Gastroesophageal sphincter (tissue), 4 donors: ENCODE data around the gene SPTB. TPM values are rescaled to one million over a fixed set of nuclear protein-coding genes. Genes with fewer than 3 reads are reported as not detected.

Experiments used
- ATAC-seq: fragments of 150-250 bp; one replicate; pipeline ENCODE4 v1.9.1; 2016; ENCODE audit warnings: mild to moderate bottlenecking, moderate library complexity
- H3K27ac ChIP-seq, 4 donors: fragments of 200-600 bp; sonication (generic) in 3 of 4; 1 replicate in 3 of 4; 2 replicates in 1 of 4; pipeline ENCODE4 v1.5.1; 2016 to 2019
- H3K27me3 ChIP-seq: fragments of 200-600 bp; sonication (generic); one replicate; pipeline ENCODE4 v1.5.1; 2019
- H3K36me3 ChIP-seq, 2 donors: fragments of 200-600 bp; sonication (generic); one replicate each; pipeline ENCODE4 v1.5.1; 2019; ENCODE audit warnings: control low read depth in 1 of 2
- H3K4me1 ChIP-seq, 3 donors: fragments of 200-600 bp; sonication (generic); 1 replicate in 2 of 3; 2 replicates in 1 of 3; pipeline ENCODE4 v1.5.1; 2016 to 2019; ENCODE audit warnings: control low read depth in 2 of 3
- H3K4me3 ChIP-seq, 2 donors: fragments of 200-600 bp; sonication (generic); one replicate each; pipeline ENCODE4 v1.5.1; 2019; ENCODE audit warnings: mild to moderate bottlenecking in 1 of 2, moderate library complexity in 1 of 2
- H3K9me3 ChIP-seq, 3 donors: fragments of 200-600 bp; sonication (generic); one replicate each; pipeline ENCODE4 v1.5.1; 2017 to 2019; ENCODE audit warnings: control low read depth in 2 of 3
- CTCF ChIP-seq, 4 experiments: fragments of 200-600 bp in 2 of 4; fragments of 450-650 bp in 2 of 4; sonication (generic) in 1 of 4; IDR thresholded peaks; one replicate each; pipeline ENCODE4 v1.5.1; 2017 to 2019; ENCODE audit warnings: antibody characterized with exemption in 4 of 4, mild to moderate bottlenecking in 2 of 4, moderate library complexity in 2 of 4
- EP300 ChIP-seq: sonication (generic); formaldehyde crosslinking; IDR thresholded peaks from one replicate; pipeline ENCODE4 v1.6.1; 2017; ENCODE audit warnings: antibody characterized with exemption, mild to moderate bottlenecking
- POLR2A ChIP-seq, 2 donors: fragments of 450-650 bp; IDR thresholded peaks; one replicate each; pipeline ENCODE4 v1.6.1; 2017; ENCODE audit warnings: antibody characterized with exemption in 2 of 2, mild to moderate bottlenecking in 2 of 2, moderate library complexity in 1 of 2
- POLR2AphosphoS5 ChIP-seq: sonication (generic); formaldehyde crosslinking; IDR thresholded peaks from one replicate; pipeline ENCODE4 v1.6.1; 2017; ENCODE audit warnings: antibody characterized with exemption
- WGBS, 2 donors: methylation state at CpG; one replicate each; pipeline ENCODE4 v1.1.5; 2018; ENCODE audit warnings: low coverage in 1 of 2; 5-methylcytosine and 5-hydroxymethylcytosine counted together
- total RNA-seq, 4 donors: library from RNA; depleted of rRNA; stranded (reverse); fragments of >200 nt; gene quantifications; one replicate each; pipeline ENCODE4 v1.1.0, GENCODE V29; 2016

Gene SPTB
- total RNA-seq, 4 donors from 2014 or later: 0.62 to 3.1 (median 1.0) TPM

GRCh38 chr14:64771161-64771560 is 108.5 kb downstream of the SPTB start:
- no peaks in the 10 kb centered on the region for H3K4me1 ChIP-seq
- no peaks in the 10 kb centered on the region for H3K9me3 ChIP-seq
- no peak overlapping the region for H3K4me3 ChIP-seq
- H3K27me3 ChIP-seq: no peaks in the 10 kb centered on the region
- no peaks in the 10 kb centered on the region for H3K36me3 ChIP-seq
- no peak for TF ChIP-seq EP300
- no peak for TF ChIP-seq CTCF (IDR thresholded peaks at IDR 0.05)
- no peak for TF ChIP-seq POLR2AphosphoS5
- no peak for TF ChIP-seq POLR2A (IDR thresholded peaks at IDR 0.05)
- no peak for ATAC-seq
- 56 to 100% methylated on average over 1 of the region's 2 CpGs for WGBS, 2 donors
- H3K27ac ChIP-seq: no peak overlapping the region

GRCh38 chr14:64770751-64771150 is 109.0 kb downstream of the SPTB start:
- 100% methylated on average over 2 to 3 of the region's 18 CpGs for WGBS, 2 donors
- TF ChIP-seq POLR2AphosphoS5 (no peak), POLR2A (IDR thresholded peaks at IDR 0.05) (no peak), CTCF (IDR thresholded peaks at IDR 0.05) (no peak), EP300 (no peak)

GRCh38 chr14:64769096-64770020 is 110.3 kb downstream of the SPTB start:
- no peaks in the 10 kb centered on the region for H3K36me3 ChIP-seq
- no peak for ATAC-seq
- peaks cover 0 to 8% (median 0%) of the 10 kb centered on the region in 3 donors for H3K4me1 ChIP-seq
- no peak overlapping the region for H3K27ac ChIP-seq
- H3K9me3 ChIP-seq: no peaks in the 10 kb centered on the region
- no peak overlapping the region for H3K4me3 ChIP-seq
- no peaks in the 10 kb centered on the region for H3K27me3 ChIP-seq
- TF ChIP-seq CTCF (IDR thresholded peaks at IDR 0.05): no peak
- TF ChIP-seq POLR2A (IDR thresholded peaks at IDR 0.05): no peak
- TF ChIP-seq EP300: no peak
- TF ChIP-seq POLR2AphosphoS5: no peak
- 40 to 80% methylated on average over 1 of the region's 17 CpGs for WGBS, 2 donors

More at GRCh38 chr14:64770751-64771150, 109.0 kb downstream of the SPTB start:
- no peaks in the 10 kb centered on the region for H3K9me3 ChIP-seq
- H3K27ac ChIP-seq: no peak overlapping the region
- no peaks in the 10 kb centered on the region for H3K27me3 ChIP-seq
- no peaks in the 10 kb centered on the region for H3K4me1 ChIP-seq
- no peak overlapping the region for H3K4me3 ChIP-seq
- no peaks in the 10 kb centered on the region for H3K36me3 ChIP-seq
- ATAC-seq: no peak

- H3K9me3 ChIP-seq: no peaks in the 10 kb centered on the region
Observed at GRCh38 chr14:64768401-64769095, 111.2 kb downstream of the SPTB start.

More at GRCh38 chr14:64768401-64769095, 111.2 kb downstream of the SPTB start:
- H3K36me3 ChIP-seq: no peaks in the 10 kb centered on the region
- no peak overlapping the region for H3K27ac ChIP-seq
- 93% methylated on average over 3 of the region's 13 CpGs; no CpG with 5 or more reads in 1 of the 2 donors for WGBS, 2 donors
- no peaks in the 10 kb centered on the region for H3K27me3 ChIP-seq
- H3K4me1 ChIP-seq: peaks cover 0 to 16% (median 0%) of the 10 kb centered on the region in 3 donors
- TF ChIP-seq CTCF (IDR thresholded peaks at IDR 0.05) (no peak), POLR2AphosphoS5 (no peak), POLR2A (IDR thresholded peaks at IDR 0.05) (no peak), EP300 (no peak)
- H3K4me3 ChIP-seq: no peak overlapping the region
- ATAC-seq: no peak
